GM21447 (cell line): ENCODE data around the gene SERPINC1.
"Not testable (repeated sequence)": the region's sequence is repeated elsewhere in the genome, so short reads cannot be mapped to it uniquely, and the experiment has no call there.

Source experiments
- ATAC-seq: cut with Tn5 transposase; IDR thresholded peaks from one replicate; pipeline ENCODE4 v1.9.1; 2021; ENCODE audit not compliant: unreplicated experiment

SERPINC1 gene

GRCh38 chr1:173863224-173864161 is 53.6 kb downstream of the SERPINC1 start:
- ATAC-seq: no peak

- no peak for ATAC-seq
These were observed 54.3 kb downstream of the SERPINC1 start for GRCh38 chr1:173862769-173863223.

GRCh38 chr1:173862146-173862768 is 54.9 kb downstream of the SERPINC1 start:
- ATAC-seq: not testable (repeated sequence)

GRCh38 chr1:173861731-173862145 is 55.4 kb downstream of the SERPINC1 start:
- no peak for ATAC-seq

- no peak for ATAC-seq
These were observed 57.1 kb downstream of the SERPINC1 start for GRCh38 chr1:173860065-173860464.

- not testable (repeated sequence) for ATAC-seq
These were observed 57.6 kb downstream of the SERPINC1 start for GRCh38 chr1:173859547-173859946.

- no peak for ATAC-seq
These were observed 59.7 kb downstream of the SERPINC1 start for GRCh38 chr1:173857363-173857917.

- no peak for ATAC-seq
These were observed 60.2 kb downstream of the SERPINC1 start for GRCh38 chr1:173856903-173857302.

GRCh38 chr1:173856014-173856413 is 61.1 kb downstream of the SERPINC1 start:
- no peak for ATAC-seq
